ENCODE data around the gene CTNND2.

GRCh38 chr5:11785771-11786352 is 118.4 kb downstream of the CTNND2 start:
- no peak for TF ChIP-seq CTCF (IDR thresholded peaks at IDR 0.05)
- TF ChIP-seq POLR2A (IDR thresholded peaks at IDR 0.05) = no peak

Data from Peyer's patch (tissue), 4 donors.